Measurements from ENCODE around the gene TSNAXIP1. TPM values are rescaled to one million over a fixed set of nuclear protein-coding genes. Genes with fewer than 3 reads are reported as not detected.

The TSNAXIP1 gene
- total RNA-seq, result 10 to 100 TPM in 1 of 2 donors, 1 to 10 TPM in 1; 4.3 to 11.7 TPM
- 10 to 100 TPM; 14.9 to 20.0 TPM for polyA plus RNA-seq (ENCODE audit: insufficient read length in 2 of 2)
- long read RNA-seq, donor 1, partial matches to known transcripts, result 38 of 55 reads
- long read RNA-seq, donor 1, other reads (novel, unspliced or antisense), result 14 of 55 reads
- long read RNA-seq, donor 2, partial matches to known transcripts, result 26 of 26 reads
- long read RNA-seq, donor 2, other reads (novel, unspliced or antisense), result 0 of 26 reads
- long read RNA-seq, donor 3, partial matches to known transcripts, result 0 of 14 reads
- long read RNA-seq, donor 3, other reads (novel, unspliced or antisense), result 14 of 14 reads
- long read RNA-seq, donor 4, partial matches to known transcripts, result 78 of 98 reads
- long read RNA-seq, donor 4, other reads (novel, unspliced or antisense), result 20 of 98 reads

GRCh38 chr16:67806428-67807147, at the start of gene TSNAXIP1, which contains the start of gene RANBP10:
Gene TSNAXIP1, plus strand, starts transcription at chr16:67806889. Its CDS starts 261 bp downstream, at chr16:67807150.
Gene RANBP10, minus strand, starts transcription at chr16:67806560. Its CDS starts 24 bp downstream, at chr16:67806536.
- whole genome bisulfite sequencing (ENCODE audit: insufficient coverage), result 0% methylated on average over 40 of the region's 54 CpGs
- peaks cover 17% of the 10 kb centered on the region for H3K4me1 ChIP-seq (ENCODE audit: control insufficient read depth, insufficient read depth, low read length)
- peak; percentile 90 to 100 (median 98) for DNase-seq (ENCODE audit: low read depth in 4 of 6, low spot score in 6 of 6)
- H3K27me3 ChIP-seq (ENCODE audit: control insufficient read depth, insufficient read depth, low read length), result no peaks in the 10 kb centered on the region
- H3K27ac ChIP-seq (ENCODE audit: low read depth, low read length), result peak within 1 kb of the TSS; percentile 81
- H3K9me3 ChIP-seq (ENCODE audit: control insufficient read depth, insufficient read depth, low read length), result no peaks in the 10 kb centered on the region
- peak within 1 kb of the TSS; percentile 98 for H3K4me3 ChIP-seq (ENCODE audit: low read depth, low read length)
- peaks cover 20% of the 10 kb centered on the region for H3K36me3 ChIP-seq (ENCODE audit: control insufficient read depth, insufficient read depth, low read length)

- 100% methylated on average over 3 of the region's 3 CpGs for WGBS (ENCODE audit: insufficient coverage)
- DNase-seq (ENCODE audit: low read depth in 4 of 6, low spot score in 6 of 6), result no peak
- Histone ChIP-seq H3K4me3 (ENCODE audit: low read depth, low read length) (no peak overlapping the region), H3K9me3 (ENCODE audit: control insufficient read depth, insufficient read depth, low read length) (no peaks in the 10 kb centered on the region), H3K27ac (ENCODE audit: low read depth, low read length) (no peak overlapping the region), H3K36me3 (ENCODE audit: control insufficient read depth, insufficient read depth, low read length) (peaks cover 30% of the 10 kb centered on the region), H3K4me1 (ENCODE audit: control insufficient read depth, insufficient read depth, low read length) (peaks cover 8% of the 10 kb centered on the region), H3K27me3 (ENCODE audit: control insufficient read depth, insufficient read depth, low read length) (no peaks in the 10 kb centered on the region)
Measured at GRCh38 chr16:67758006-67758405, 48.7 kb upstream of the TSNAXIP1 start.

GRCh38 chr16:67758966-67759365, 47.7 kb upstream of the TSNAXIP1 start:
- Histone ChIP-seq H3K36me3 (ENCODE audit: control insufficient read depth, insufficient read depth, low read length) (peaks cover 33% of the 10 kb centered on the region), H3K9me3 (ENCODE audit: control insufficient read depth, insufficient read depth, low read length) (no peaks in the 10 kb centered on the region), H3K4me1 (ENCODE audit: control insufficient read depth, insufficient read depth, low read length) (peaks cover 8% of the 10 kb centered on the region), H3K27ac (ENCODE audit: low read depth, low read length) (no peak overlapping the region), H3K4me3 (ENCODE audit: low read depth, low read length) (no peak overlapping the region), H3K27me3 (ENCODE audit: control insufficient read depth, insufficient read depth, low read length) (no peaks in the 10 kb centered on the region)
- 88% methylated on average over 7 of the region's 7 CpGs for WGBS (ENCODE audit: insufficient coverage)
- no peak for DNase-seq (ENCODE audit: low read depth in 4 of 6, low spot score in 6 of 6)

GRCh38 chr16:67760206-67760955, 46.3 kb upstream of the TSNAXIP1 start:
- WGBS (ENCODE audit: insufficient coverage), result 72% methylated on average over 7 of the region's 8 CpGs
- Histone ChIP-seq H3K4me3 (ENCODE audit: low read depth, low read length) (no peak overlapping the region), H3K4me1 (ENCODE audit: control insufficient read depth, insufficient read depth, low read length) (peaks cover 8% of the 10 kb centered on the region), H3K27me3 (ENCODE audit: control insufficient read depth, insufficient read depth, low read length) (no peaks in the 10 kb centered on the region), H3K36me3 (ENCODE audit: control insufficient read depth, insufficient read depth, low read length) (peaks cover 33% of the 10 kb centered on the region), H3K27ac (ENCODE audit: low read depth, low read length) (no peak overlapping the region), H3K9me3 (ENCODE audit: control insufficient read depth, insufficient read depth, low read length) (no peaks in the 10 kb centered on the region)
- DNase-seq (ENCODE audit: low read depth in 4 of 6, low spot score in 6 of 6), result peak in 3 of 6 donors; percentile 2 to 81 (median 17)

- DNase-seq (ENCODE audit: low read depth in 4 of 6, low spot score in 6 of 6), result no peak
- no peaks in the 10 kb centered on the region for H3K9me3 ChIP-seq (ENCODE audit: control insufficient read depth, insufficient read depth, low read length)
- H3K27me3 ChIP-seq (ENCODE audit: control insufficient read depth, insufficient read depth, low read length), result no peaks in the 10 kb centered on the region
- no peak overlapping the region for H3K4me3 ChIP-seq (ENCODE audit: low read depth, low read length)
- no peak overlapping the region for H3K27ac ChIP-seq (ENCODE audit: low read depth, low read length)
- H3K36me3 ChIP-seq (ENCODE audit: control insufficient read depth, insufficient read depth, low read length), result peaks cover 32% of the 10 kb centered on the region
- 100% methylated on average over 4 of the region's 4 CpGs for WGBS (ENCODE audit: insufficient coverage)
- peaks cover 8% of the 10 kb centered on the region for H3K4me1 ChIP-seq (ENCODE audit: control insufficient read depth, insufficient read depth, low read length)
Measured at GRCh38 chr16:67760956-67761230, 45.8 kb upstream of the TSNAXIP1 start.

GRCh38 chr16:67761924-67762323, 44.8 kb upstream of the TSNAXIP1 start:
- no peak for DNase-seq (ENCODE audit: low read depth in 4 of 6, low spot score in 6 of 6)
- H3K27ac ChIP-seq (ENCODE audit: low read depth, low read length), result no peak overlapping the region
- H3K27me3 ChIP-seq (ENCODE audit: control insufficient read depth, insufficient read depth, low read length), result no peaks in the 10 kb centered on the region
- WGBS (ENCODE audit: insufficient coverage), result 80% methylated on average over 1 of the region's 1 CpG
- peaks cover 26% of the 10 kb centered on the region for H3K36me3 ChIP-seq (ENCODE audit: control insufficient read depth, insufficient read depth, low read length)
- no peaks in the 10 kb centered on the region for H3K9me3 ChIP-seq (ENCODE audit: control insufficient read depth, insufficient read depth, low read length)
- H3K4me1 ChIP-seq (ENCODE audit: control insufficient read depth, insufficient read depth, low read length), result peaks cover 8% of the 10 kb centered on the region
- no peak overlapping the region for H3K4me3 ChIP-seq (ENCODE audit: low read depth, low read length)

- Histone ChIP-seq H3K9me3 (ENCODE audit: control insufficient read depth, insufficient read depth, low read length) (no peaks in the 10 kb centered on the region), H3K4me3 (ENCODE audit: low read depth, low read length) (no peak overlapping the region), H3K36me3 (ENCODE audit: control insufficient read depth, insufficient read depth, low read length) (peaks cover 23% of the 10 kb centered on the region), H3K4me1 (ENCODE audit: control insufficient read depth, insufficient read depth, low read length) (peaks cover 8% of the 10 kb centered on the region), H3K27me3 (ENCODE audit: control insufficient read depth, insufficient read depth, low read length) (no peaks in the 10 kb centered on the region), H3K27ac (ENCODE audit: low read depth, low read length) (no peak overlapping the region)
- DNase-seq (ENCODE audit: low read depth in 4 of 6, low spot score in 6 of 6), result no peak
- 100% methylated on average over 2 of the region's 2 CpGs for WGBS (ENCODE audit: insufficient coverage)
Measured at GRCh38 chr16:67762385-67762784, 44.3 kb upstream of the TSNAXIP1 start.

- Histone ChIP-seq H3K4me1 (ENCODE audit: control insufficient read depth, insufficient read depth, low read length) (peaks cover 8% of the 10 kb centered on the region), H3K4me3 (ENCODE audit: low read depth, low read length) (no peak overlapping the region), H3K36me3 (ENCODE audit: control insufficient read depth, insufficient read depth, low read length) (peaks cover 21% of the 10 kb centered on the region), H3K27ac (ENCODE audit: low read depth, low read length) (no peak overlapping the region), H3K27me3 (ENCODE audit: control insufficient read depth, insufficient read depth, low read length) (no peaks in the 10 kb centered on the region), H3K9me3 (ENCODE audit: control insufficient read depth, insufficient read depth, low read length) (no peaks in the 10 kb centered on the region)
- DNase-seq (ENCODE audit: low read depth in 4 of 6, low spot score in 6 of 6), result no peak
- 96% methylated on average over 5 of the region's 5 CpGs for WGBS (ENCODE audit: insufficient coverage)
Measured at GRCh38 chr16:67763066-67763465, 43.6 kb upstream of the TSNAXIP1 start.

- H3K36me3 ChIP-seq (ENCODE audit: control insufficient read depth, insufficient read depth, low read length), result peaks cover 14% of the 10 kb centered on the region
- H3K9me3 ChIP-seq (ENCODE audit: control insufficient read depth, insufficient read depth, low read length), result no peaks in the 10 kb centered on the region
- WGBS (ENCODE audit: insufficient coverage), result 88% methylated on average over 5 of the region's 7 CpGs
- peaks cover 8% of the 10 kb centered on the region for H3K4me1 ChIP-seq (ENCODE audit: control insufficient read depth, insufficient read depth, low read length)
- no peaks in the 10 kb centered on the region for H3K27me3 ChIP-seq (ENCODE audit: control insufficient read depth, insufficient read depth, low read length)
- DNase-seq (ENCODE audit: low read depth in 4 of 6, low spot score in 6 of 6), result no peak
- no peak overlapping the region for H3K4me3 ChIP-seq (ENCODE audit: low read depth, low read length)
- no peak overlapping the region for H3K27ac ChIP-seq (ENCODE audit: low read depth, low read length)
Measured at GRCh38 chr16:67764158-67764667, 42.5 kb upstream of the TSNAXIP1 start.
